Measurements from ENCODE around the gene ISL2.
"Not testable (repeated sequence)": the region's sequence is repeated elsewhere in the genome, so short reads cannot be mapped to it uniquely, and the experiment has no call there.

ISL2 gene

GRCh38 chr15:76336254-76337058 lies at the start of gene ISL2:
TSS of gene ISL2 (plus strand) at chr15:76336773. CDS start at chr15:76336884, 111 bp downstream.
- DNase-seq = no peak

- DNase-seq = no peak
Measured at GRCh38 chr15:76289582-76289981, 47.0 kb upstream of the ISL2 start.

GRCh38 chr15:76293361-76293760 lies 43.2 kb upstream of the ISL2 start:
- no peak for DNase-seq

- not testable (repeated sequence) for DNase-seq
Measured at GRCh38 chr15:76294463-76294862, 42.1 kb upstream of the ISL2 start.

- DNase-seq = no peak
Measured at GRCh38 chr15:76296849-76297248, 39.7 kb upstream of the ISL2 start.

GRCh38 chr15:76297951-76298350 lies 38.6 kb upstream of the ISL2 start:
- not testable (repeated sequence) for DNase-seq

- no peak for DNase-seq
Measured at GRCh38 chr15:76298986-76299385, 37.6 kb upstream of the ISL2 start.

- DNase-seq = no peak
Measured at GRCh38 chr15:76299786-76300185, 36.8 kb upstream of the ISL2 start.

- DNase-seq = no peak
Measured at GRCh38 chr15:76303909-76304308, 32.7 kb upstream of the ISL2 start.

- DNase-seq = peak; percentile 15
Measured at GRCh38 chr15:76309601-76310330, 26.8 kb upstream of the ISL2 start.

- DNase-seq = peak; percentile 38
Measured at GRCh38 chr15:76310475-76311099, 26.0 kb upstream of the ISL2 start.

GRCh38 chr15:76311100-76311953 lies 25.2 kb upstream of the ISL2 start, which contains the start of gene ETFA:
TSS of gene ETFA (minus strand) at chr15:76311469. CDS start at chr15:76311388, 81 bp downstream.
- DNase-seq = peak; percentile 98

GRCh38 chr15:76312540-76313174 lies 23.9 kb upstream of the ISL2 start:
- peak; percentile 58 for DNase-seq

- not testable (repeated sequence) for DNase-seq
Measured at GRCh38 chr15:76313175-76313567, 23.4 kb upstream of the ISL2 start.

GRCh38 chr15:76313731-76314130 lies 22.8 kb upstream of the ISL2 start:
- DNase-seq = peak; percentile 80

GRCh38 chr15:76320012-76320411 lies 16.6 kb upstream of the ISL2 start:
- DNase-seq = no peak

GRCh38 chr15:76321171-76321570 lies 15.4 kb upstream of the ISL2 start:
- DNase-seq = peak; percentile 28

- DNase-seq = no peak
Measured at GRCh38 chr15:76321602-76322001, 15.0 kb upstream of the ISL2 start.

- no peak for DNase-seq
Measured at GRCh38 chr15:76324066-76324465, 12.5 kb upstream of the ISL2 start.

GRCh38 chr15:76325704-76326103 lies 10.9 kb upstream of the ISL2 start:
- no peak for DNase-seq

GRCh38 chr15:76327191-76328105 lies 9.1 kb upstream of the ISL2 start:
- peak; percentile 16 for DNase-seq
